GM19035 (cell line): ENCODE results near the gene SERPINI1.

Experiments
- ATAC-seq: cut with Tn5 transposase; IDR thresholded peaks from one replicate; pipeline ENCODE4 v1.9.1; 2021; ENCODE audit not compliant: unreplicated experiment

SERPINI1 gene

DNA sequence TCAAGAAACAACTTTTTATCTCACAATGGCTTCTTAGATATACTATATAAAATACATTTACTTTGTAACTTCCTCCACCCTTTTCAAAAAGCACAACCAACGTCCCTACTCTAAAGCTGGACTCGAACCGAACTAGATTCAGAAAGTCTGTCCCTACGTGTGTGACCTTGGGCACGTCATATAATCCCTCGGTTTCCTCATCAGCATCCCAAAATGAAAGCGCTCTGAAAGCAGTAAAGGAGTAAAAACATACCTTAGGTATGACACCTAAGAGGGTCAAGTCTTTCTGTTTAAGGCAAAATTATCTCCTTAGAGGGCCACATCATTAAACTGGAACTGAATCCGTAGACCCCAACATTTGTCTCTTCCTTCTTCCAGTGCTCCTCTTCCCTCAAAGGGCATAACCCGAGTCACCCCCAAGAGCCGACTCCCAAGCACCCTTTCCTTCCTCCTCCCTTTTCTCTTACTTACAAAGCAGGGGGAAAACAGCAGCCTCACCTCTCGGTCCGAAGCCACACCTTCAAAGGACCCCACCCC lies 1.5 kb upstream of the SERPINI1 start:
- ATAC-seq, result no peak

DNA sequence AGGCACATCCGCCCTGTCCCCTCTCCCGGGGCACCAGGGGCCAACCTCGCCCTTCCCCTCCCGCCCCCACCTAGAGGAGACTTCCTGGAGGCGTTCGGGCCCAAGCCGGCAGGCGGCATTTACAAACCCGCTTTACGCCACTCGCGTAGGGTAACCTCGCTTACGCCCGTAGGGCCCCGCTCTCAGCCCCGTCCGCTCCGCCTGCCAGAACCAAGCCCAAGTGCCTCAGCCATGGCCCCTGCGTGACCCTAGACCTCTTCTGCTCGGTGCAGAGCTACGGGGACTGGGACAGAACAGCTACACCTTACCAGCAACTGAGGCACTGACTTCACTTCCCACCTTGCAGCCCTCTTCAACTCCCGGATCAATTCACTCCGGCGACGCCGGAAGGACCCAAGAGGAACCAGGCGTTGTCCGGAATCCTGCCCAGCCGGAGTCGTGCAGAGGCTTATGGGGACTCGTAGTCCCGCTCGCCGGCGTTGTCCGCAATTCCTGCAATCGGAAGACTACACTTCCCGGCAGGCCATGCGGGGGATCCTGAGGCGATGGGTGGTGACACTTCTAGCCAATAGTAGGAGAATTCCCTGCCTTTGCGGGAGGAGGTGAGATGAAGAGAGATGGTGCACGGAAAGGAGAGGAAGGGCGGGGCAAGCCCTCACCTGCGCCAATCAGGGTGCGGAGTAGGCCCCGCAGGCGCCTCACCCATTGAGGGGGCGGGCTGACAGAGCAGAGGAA lies 856 bp upstream of the SERPINI1 start, which contains the start of gene PDCD10:
TSS of gene PDCD10 (minus strand) at position 395 of the 735 bp plus-strand sequence. CDS start 14,735 bp downstream, outside the sequence.
- ATAC-seq, result peak; percentile 89

DNA sequence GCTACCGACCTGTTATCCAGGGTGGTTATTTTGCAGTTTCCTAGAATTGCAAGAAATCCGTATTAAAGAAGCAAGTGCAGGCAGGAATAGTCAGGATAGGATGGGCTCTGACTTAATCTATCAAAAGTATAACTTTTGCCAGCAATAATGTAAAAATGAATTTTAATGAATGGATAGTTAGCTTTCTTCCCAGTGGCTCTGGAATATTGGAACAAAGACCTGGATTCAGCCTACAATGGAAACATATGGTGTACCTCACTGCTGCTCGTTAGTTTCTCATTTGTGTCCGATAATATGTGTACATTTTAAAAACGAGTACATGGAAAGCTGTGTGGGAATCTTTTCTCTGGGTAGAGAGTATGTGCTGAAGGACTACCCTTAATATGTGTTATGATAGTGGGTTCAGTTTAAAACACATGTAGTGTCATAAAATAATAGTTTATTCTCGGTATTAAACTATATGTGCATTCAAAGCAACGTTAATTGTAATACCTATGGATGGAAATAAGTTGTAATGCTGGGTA lies 805 bp downstream of the SERPINI1 start:
- no peak for ATAC-seq

DNA sequence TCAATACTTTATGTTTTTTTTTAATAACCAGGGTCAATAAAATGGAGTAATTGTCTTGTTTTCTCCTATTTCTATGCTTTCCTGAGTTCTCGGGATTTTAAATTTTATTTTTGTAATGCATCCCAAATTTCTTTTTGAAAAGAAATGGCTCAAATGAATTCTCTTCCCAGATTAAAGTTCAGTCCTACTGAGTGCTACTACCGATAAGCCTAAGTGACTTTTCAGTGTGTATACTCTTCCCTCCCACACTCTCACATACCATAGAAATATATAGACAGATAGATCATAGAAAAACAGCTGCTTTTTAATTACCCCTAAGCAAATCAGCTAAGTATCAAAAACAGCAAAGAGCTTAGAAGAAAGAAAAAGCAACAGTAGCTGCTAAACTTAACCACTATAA lies 1.5 kb downstream of the SERPINI1 start:
- no peak for ATAC-seq

DNA sequence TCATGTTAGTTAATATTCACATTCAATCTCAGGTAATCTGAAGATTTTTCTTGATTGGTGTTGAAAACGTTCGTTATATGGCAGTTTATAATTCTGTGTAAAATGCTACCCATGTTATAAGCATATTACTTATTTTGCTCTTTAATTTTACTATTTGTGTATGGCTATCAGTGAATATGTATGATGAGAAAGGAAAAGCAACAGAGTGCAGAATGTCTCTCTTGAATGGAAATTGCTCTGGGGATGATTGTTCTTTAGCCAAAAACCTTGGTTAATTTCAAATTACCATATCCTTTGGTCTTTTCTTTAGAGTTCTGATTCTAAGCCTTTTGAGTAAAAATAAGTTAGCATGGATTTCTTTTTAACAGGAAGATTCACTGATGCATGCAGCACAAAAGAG lies 2.5 kb downstream of the SERPINI1 start:
- ATAC-seq, result no peak

DNA sequence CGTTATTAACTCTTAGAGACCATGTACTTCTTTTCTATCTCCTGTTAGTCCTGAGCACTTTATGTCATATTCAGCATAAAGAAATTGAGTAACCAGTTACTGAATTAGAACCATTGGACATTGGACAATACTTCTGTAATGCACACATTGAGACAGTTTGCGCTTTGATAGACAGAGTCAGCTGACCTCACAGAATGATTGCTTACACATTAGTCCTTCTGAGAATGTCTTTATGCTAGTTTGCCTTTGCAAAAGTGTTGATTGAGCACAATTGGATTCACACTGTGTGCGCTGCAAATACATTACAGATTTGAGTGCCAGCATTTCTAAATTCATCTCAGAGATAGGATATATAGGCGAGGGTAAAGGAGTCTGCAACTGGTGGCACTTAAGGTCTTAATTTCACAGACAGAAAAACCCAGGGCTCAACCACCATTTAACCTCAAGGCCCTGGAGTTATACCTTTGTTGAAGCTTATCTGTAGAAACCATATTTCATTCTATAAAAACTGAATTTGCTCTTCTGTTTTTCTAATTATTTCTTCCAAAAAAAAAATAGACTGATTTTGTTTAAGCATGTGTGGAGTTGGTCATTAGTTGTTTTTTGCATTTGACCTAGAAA lies 3.8 kb downstream of the SERPINI1 start:
- ATAC-seq, result no peak

DNA sequence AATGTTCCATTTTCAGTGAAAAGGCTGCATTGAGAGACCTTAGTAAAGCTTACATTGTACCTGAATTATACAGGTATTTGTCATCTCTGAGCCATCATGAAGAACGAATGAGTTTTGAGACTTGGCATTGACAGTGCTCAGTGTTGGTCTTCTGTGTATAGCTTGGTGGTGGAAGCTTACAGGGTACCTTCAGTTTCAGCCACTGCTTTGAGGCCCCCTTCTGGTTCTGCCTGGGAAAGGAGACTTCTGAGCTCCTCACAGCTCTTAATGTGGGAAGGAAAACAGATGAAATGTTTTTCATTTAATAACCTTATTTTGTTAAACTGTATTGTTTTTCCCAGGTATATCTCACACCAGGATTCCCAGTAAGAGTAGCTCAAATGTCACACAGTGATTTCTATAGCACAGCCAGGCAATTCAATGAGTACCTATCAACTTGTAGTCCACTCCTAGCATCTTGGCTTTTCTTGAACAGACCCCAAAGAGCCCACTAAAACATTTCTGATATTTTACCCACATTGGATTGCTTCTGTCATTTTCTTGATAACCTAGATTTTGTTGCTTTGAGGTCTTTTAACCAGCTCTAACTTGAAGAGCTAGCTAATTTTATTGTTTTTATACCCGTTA lies 5.6 kb downstream of the SERPINI1 start:
- ATAC-seq, result peak; percentile 92

DNA sequence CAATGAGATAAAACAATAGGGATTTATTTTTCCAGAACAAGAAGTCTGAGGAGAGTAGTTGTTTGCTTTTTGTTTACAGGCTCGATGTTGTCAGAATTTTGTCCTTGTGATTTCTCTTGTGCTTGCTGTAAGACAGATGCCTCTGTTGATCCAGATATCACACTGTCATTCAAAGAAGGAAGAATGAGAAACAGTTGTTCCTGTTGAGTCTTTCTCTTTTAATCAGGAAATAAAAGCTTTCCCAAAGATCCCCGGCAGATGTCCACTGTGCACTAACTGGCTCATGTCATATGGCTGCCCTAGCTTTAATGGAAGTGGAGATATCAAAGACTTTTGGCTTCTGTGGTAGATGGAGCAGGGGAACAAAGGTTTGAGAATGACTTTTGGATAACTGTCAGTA lies 6.8 kb downstream of the SERPINI1 start:
- ATAC-seq, result no peak

DNA sequence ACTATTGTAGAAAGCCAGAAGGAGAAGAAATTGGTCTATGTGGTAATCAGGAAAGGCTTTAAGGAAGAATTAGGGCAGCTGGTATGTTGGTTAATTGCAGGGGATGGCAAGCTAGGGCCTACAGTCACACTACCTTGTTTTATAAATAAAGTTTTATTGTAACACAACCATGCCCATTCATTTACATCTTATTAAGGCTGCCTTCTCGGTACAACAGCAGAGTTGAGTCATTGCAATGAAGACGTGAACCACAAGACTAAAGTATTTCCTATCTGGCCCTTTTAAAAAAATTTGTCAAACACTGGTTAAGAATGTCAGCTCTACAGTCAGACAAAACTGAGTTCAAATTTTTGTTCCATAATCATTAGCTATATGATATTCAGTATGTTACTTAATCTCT lies 8.3 kb downstream of the SERPINI1 start:
- ATAC-seq, result no peak

DNA sequence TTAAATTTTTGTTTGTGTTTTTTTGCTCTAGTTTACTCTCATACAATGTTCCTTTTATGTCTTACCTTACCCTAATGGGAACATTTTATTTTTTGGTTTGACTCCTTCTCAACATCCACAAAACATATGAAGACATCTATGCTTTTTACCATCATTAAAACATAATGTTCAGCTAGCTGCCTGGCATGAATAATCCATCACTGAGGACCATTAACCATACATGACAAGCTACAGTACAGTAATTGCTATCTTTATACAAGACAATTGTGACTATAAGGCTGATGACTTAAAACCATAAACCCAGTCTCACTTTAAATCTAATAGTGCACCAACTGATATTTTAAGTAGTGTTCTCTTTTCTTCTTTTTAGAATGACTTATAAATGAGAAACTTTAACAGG lies 13.7 kb downstream of the SERPINI1 start:
- ATAC-seq, result no peak

DNA sequence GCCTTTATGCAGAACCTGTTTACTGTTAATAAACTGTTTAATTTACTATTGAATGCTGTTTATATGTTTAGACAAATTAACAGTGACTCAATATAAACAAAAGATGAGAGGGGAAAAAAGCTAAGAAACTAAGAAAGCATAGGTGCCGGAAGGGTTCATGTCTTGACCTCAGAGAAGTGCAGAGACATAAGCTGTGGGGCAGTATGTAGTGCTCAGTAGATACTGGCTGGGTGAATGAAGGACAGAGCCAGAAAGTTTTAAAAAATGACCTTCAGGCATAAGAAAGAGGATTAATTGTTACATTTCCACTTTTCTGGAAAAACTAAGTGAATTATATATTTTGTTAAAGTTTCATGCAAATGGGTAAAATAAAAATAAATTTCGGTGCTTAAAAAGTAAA lies 14.2 kb downstream of the SERPINI1 start:
- ATAC-seq, result no peak

DNA sequence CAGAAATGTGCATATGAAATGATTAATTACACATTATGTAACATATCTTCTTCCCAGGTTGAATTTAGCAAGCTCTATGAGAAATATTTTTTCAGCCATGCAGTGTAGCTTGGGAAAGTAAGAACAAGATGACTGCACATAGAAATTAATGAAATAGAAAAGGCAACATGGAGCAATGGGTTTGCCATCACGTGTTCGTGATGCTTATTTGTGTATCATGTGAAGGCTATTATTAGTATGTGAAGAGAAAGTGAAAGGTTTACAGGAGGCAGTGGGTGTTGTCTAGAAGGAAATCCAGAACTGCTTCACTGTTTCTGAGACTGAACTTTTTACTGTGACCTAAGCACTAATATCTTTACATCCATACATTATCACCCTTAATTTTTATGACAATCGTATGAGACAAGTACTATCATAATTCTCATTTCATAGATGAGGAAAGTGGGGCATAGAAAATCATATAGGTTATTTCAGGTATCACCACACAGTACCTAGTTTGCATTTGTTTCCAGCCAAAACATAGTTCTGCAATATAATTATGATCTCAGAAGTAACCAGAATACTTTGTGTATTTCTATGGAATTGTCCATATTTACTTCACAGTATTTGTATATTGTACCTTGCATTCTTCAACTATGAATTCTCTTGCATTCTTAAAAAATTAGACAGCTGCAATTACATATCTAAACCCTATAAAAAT lies 14.9 kb downstream of the SERPINI1 start:
- peak; percentile 97 for ATAC-seq

DNA sequence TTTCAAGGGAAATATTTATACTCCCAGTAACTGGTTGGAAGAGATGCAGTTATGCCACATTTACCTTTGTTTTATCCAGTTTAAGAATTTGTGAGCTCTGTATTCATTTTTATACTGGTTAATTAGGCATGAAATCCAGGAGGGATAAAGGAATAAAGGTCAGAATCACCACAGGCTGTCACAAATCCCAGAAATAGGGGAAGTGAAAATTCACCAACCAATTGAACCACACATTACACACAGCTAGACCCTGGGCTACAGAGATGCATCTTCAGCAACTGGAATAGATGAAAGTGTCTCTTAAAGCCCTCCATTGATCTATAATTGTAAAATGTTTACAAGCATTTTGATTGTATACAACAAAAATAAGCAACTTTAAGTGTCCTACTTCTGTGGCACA lies 18.5 kb downstream of the SERPINI1 start:
- no peak for ATAC-seq

DNA sequence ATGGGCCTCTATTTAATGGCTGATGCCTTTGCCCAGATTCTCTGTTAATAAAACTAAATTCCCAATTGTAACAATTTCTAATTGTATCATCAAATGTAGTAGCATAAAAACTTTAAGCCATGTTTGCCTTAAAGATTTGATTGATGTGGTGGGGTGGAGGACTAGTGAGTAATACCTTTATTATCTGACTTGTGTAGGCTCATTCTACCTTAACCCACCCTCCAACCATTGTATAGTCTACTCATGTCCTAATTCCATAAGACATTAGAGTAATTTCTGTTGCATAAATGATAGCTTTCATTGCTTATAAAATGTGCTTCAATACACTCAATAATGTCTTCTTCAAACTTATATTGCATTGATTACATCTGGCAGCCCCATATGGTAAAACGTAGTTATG lies 25.8 kb downstream of the SERPINI1 start:
- no peak for ATAC-seq

DNA sequence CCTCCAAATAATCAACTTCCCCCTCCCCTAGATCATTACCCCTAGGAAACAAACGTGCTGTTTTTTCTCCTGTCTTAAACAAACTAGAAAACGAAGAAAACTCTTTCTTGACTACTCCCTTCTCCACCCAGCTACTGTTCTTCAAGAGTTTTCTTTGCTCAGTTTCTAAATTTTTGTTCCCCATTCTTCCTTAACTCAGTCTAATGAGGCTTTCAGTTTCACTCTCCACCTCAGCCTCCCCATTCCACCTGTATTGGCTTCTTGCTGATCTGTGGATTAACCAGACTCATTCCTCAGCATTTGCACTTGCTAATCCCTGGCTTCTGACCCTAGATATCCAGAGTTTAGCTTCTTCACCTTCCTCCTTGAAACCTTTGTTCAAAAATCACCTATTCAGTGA lies 26.8 kb downstream of the SERPINI1 start:
- no peak for ATAC-seq

DNA sequence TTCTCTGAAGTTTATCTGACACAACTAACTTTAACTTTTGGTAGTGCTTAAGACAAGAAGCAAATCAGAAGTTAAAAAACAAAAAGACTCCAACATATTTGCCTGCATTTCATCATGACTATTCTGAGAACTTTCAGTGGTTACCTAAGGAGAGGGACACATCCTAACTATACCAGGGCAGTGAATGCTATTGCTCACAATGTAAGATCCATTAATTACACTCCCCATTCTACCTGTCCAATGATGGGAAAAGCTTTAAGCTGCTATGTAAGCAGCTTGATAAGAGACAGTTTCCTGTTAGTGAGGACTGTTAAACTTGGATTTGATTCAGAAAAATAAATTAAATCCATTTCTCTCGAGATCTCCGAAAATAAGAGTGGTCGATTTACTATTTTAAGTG lies 37.5 kb downstream of the SERPINI1 start:
- ATAC-seq, result peak; percentile 38

DNA sequence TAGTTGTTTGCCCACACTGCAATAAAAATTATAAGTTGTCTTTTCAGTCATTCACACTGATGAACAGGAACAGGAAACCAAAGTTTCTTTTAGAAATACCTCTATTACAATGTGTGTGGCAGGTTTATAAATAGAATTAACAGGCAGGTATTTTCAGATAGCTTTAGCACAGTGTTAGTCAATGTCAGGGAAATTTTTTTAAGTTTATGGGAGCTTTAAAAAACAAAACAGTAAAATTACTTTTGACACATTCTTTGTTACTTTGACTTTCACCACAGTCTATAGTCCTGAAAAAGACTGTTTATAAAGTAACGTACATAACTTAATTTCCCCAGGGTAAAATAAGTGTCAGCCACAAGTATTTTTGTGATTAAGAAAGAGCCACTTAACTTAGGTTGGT lies 38.1 kb downstream of the SERPINI1 start:
- ATAC-seq, result peak; percentile 83

DNA sequence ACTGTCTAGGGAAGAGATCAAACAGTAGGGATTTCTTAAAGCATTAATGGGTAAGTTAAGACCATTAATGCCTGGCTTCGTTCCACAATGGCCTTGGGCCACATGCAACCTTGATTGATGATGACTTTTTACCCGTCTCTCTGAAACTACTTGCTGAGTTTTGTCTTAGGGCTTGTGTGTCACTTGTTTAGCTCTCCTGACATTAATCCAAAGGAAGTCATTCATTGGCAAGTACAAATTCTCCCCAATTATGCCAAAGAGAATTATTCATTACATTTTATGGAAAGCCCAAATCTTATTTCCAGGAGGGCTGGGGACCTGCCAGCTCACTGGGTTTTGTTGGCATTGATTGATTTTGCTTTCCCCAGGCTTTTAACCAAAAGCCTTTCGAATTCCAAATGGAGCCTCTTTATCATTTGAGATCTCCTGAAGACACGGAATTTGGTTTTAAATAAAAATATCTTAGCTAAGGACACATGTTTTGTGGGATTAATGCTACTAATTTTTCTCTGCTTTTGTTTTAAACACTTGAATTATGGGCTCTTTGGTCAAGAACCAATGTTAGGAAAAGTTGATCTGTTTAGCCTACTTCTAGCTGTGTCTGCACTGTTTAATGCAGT lies 40.7 kb downstream of the SERPINI1 start:
- no peak for ATAC-seq

DNA sequence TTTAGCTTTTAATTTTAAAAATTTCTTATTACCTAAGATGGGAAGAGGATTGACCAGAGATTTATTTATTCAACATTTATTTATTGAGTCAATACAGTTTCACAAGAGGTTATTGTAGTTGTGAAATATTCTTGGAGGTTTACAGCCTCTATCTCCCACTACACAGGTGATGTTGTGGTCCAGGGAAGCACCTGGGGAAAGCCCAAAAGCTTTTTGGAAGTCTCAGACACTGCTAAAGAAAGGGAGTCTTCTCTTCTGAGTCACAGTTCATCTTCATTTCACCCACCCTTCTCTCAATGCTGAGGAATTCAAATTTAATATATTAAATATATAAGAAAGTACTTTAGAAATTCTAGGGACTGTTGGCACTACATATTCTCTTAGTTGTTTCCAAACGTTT lies 41.8 kb downstream of the SERPINI1 start:
- no peak for ATAC-seq

DNA sequence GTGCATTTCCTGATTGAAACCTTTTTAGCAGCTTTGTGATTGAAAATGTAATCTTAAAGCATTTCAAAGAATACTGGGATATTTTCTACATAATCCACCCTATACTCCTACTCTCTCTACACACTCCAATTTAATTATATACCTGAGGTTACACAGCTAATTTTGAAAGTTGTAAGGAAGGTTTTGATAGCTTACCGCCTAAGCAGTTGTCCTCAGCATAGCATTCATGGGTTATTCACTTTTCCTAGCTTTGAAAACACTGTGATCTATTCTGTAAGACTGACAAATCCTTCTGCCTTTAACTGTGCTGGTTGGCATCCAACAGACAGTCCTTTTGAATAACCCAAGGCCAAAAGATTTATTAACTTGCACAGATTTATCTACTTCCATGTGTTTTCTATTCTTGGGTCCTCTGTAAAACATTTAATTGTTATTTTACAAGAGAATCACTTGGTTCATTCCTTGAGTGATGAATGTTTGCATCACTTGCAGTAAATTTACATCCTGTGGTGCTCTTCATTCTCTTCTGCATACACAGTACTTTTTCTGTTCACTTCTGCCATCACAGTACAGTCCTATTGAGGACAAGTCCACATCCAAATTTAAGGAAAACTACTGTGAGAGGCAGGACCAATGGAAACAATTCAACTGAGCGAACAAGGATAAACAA lies 44.8 kb downstream of the SERPINI1 start:
- no peak for ATAC-seq
